K562 (cell line): ENCODE results near the gene SPAG16. TPM values are rescaled to one million over a fixed set of nuclear protein-coding genes. Genes with fewer than 3 reads are reported as not detected.

Source experiments
- ATAC-seq: fragments of 200-7000 bp; cut with Tn5 transposase; 3 replicates; pipeline ENCODE4 v1.9.1; 2020; ENCODE audit warnings: moderate library complexity
- BruUV-seq: library from RNA; stranded (reverse); fragments of 400-500 nt; replicated peaks from 2 replicates; lab custom pipeline; 2021; lab: Mats Ljungman, UMichigan
- CTCF ChIA-PET: fragments of 300-600 bp; formaldehyde crosslinking; extraction: SDS; loops from one replicate; lab custom pipeline; 2021; ENCODE audit warnings: low intra/inter-chr PET ratio; lab: Yijun Ruan, JAX
- POLR2A ChIA-PET: fragments of 300-600, 350-650 bp; sonication (Branson Sonifier 250); formaldehyde crosslinking; extraction: SDS; loops from one replicate; lab custom pipeline; 2021; ENCODE audit warnings: antibody characterized with exemption, inconsistent platforms; lab: Yijun Ruan, JAX
- DNase-seq, 4 experiments: peaks; one replicate each; pipeline versions ENCODE4 v3.0.0 to v3.0.0-alpha.2; 2011 to 2018; ENCODE audit warnings: low spot score in 3 of 4, mixed read lengths in 3 of 4; ENCODE audit errors: extremely low read depth in 1 of 4
- FAIRE-seq: peaks from 2 replicates; lab custom pipeline; 2011; peaks lifted over from hg19 to GRCh38; lab: Jason Lieb, UNC
- H2AFZ ChIP-seq: 2 replicates; pipeline ENCODE4 v1.6.0; 2011; ENCODE audit warnings: low read depth, low read length, control low read depth, inconsistent platforms
- H3K27ac ChIP-seq: fragments of 200-600 bp; 3 replicates; pipeline ENCODE4 v1.8.0; 2011; ENCODE audit warnings: low read depth, mild to moderate bottlenecking, control low read depth, inconsistent platforms, low read length, moderate library complexity, mixed read lengths; ENCODE audit errors: extremely low read depth
- H3K27me3 ChIP-seq, 2 experiments: fragments of 300-600 bp in 1 of 2; 2 replicates in 1 of 2; 3 replicates in 1 of 2; pipeline versions ENCODE4 v1.6.0 to v1.8.0; 2011; ENCODE audit warnings: inconsistent platforms in 2 of 2, low read length in 2 of 2, mild to moderate bottlenecking in 1 of 2, mixed read lengths in 1 of 2, moderate library complexity in 1 of 2; ENCODE audit not compliant: control insufficient read depth in 2 of 2, insufficient read depth in 2 of 2
- H3K36me3 ChIP-seq: fragments of 300-600 bp; 3 replicates; pipeline ENCODE4 v1.8.0; 2011; ENCODE audit warnings: mild to moderate bottlenecking, low read length, inconsistent platforms; ENCODE audit not compliant: control insufficient read depth, insufficient read depth
- H3K4me1 ChIP-seq, 2 experiments: fragments of 200-600 bp in 1 of 2; replicated peaks in 1 of 2; 2 replicates in 1 of 2; 3 replicates in 1 of 2; pipeline versions ENCODE4 v1.5.1 to v1.8.0; 2011; ENCODE audit warnings: inconsistent platforms in 2 of 2, low read length in 2 of 2, mild to moderate bottlenecking in 1 of 2, mixed read lengths in 1 of 2, moderate library complexity in 1 of 2; ENCODE audit not compliant: control insufficient read depth in 2 of 2, insufficient read depth in 2 of 2
- H3K4me2 ChIP-seq: 2 replicates; pipeline ENCODE4 v1.6.1; 2011; ENCODE audit warnings: low read length, control low read depth, inconsistent platforms, mixed read lengths; ENCODE audit not compliant: insufficient read depth
- H3K4me3 ChIP-seq: fragments of 200-600 bp; sonication (generic), shearing (Covaris generic); 2 replicates; pipeline ENCODE4 v1.5.1; 2016; ENCODE audit warnings: control low read depth, inconsistent platforms
- H3K79me2 ChIP-seq: fragments of 200-600 bp; 3 replicates; pipeline ENCODE4 v1.8.0; 2011; ENCODE audit warnings: low read length, inconsistent platforms; ENCODE audit not compliant: control insufficient read depth, insufficient read depth
- H3K9ac ChIP-seq, 2 experiments: 2 replicates each; pipeline versions ENCODE4 v1.6.0 to v1.6.1; 2011; ENCODE audit warnings: low read depth in 2 of 2, low read length in 2 of 2, control low read depth in 1 of 2, inconsistent platforms in 1 of 2, mild to moderate bottlenecking in 1 of 2, mixed read lengths in 1 of 2; ENCODE audit not compliant: insufficient read depth in 1 of 2
- H3K9me1 ChIP-seq: one replicate; pipeline ENCODE4 v1.6.0; 2011; ENCODE audit warnings: inconsistent platforms, mild to moderate bottlenecking, low read length, moderate library complexity; ENCODE audit not compliant: control insufficient read depth, insufficient read depth
- H3K9me3 ChIP-seq: replicated peaks from 2 replicates; pipeline ENCODE4 v1.5.1; 2011; ENCODE audit warnings: low read depth, low read length, inconsistent platforms; ENCODE audit not compliant: control insufficient read depth, insufficient read depth
- H4K20me1 ChIP-seq: replicated peaks from 2 replicates; pipeline ENCODE4 v1.6.1; 2011; ENCODE audit warnings: low read length, inconsistent platforms, mixed read lengths; ENCODE audit not compliant: control insufficient read depth, insufficient read depth
- CEBPG ChIP-seq, 3 experiments: fragments of 200-800 bp in 1 of 3; sonication (Bioruptor generic) in 1 of 3; sonication (generic) in 1 of 3; formaldehyde crosslinking in 1 of 3; IDR thresholded peaks in 2 of 3; conservative IDR thresholded peaks in 1 of 3; 2 replicates each; pipeline versions ENCODE4 v1.6.1 to v1.8.0; 2016 to 2022; ENCODE audit warnings: missing compliant biosample characterization in 2 of 3, missing genetic modification characterization in 2 of 3, mild to moderate bottlenecking in 1 of 3, missing genetic modification reagents in 1 of 3
- FOXM1 ChIP-seq, 2 experiments: fragments of 450-650 bp in 1 of 2; sonication (generic) in 1 of 2; formaldehyde crosslinking in 1 of 2; IDR thresholded peaks; 2 replicates each; pipeline versions ENCODE4 v1.6.1 to v1.9.0; 2017 to 2022; ENCODE audit warnings: low read depth in 2 of 2, mild to moderate bottlenecking in 2 of 2, missing genetic modification reagents in 1 of 2, moderate library complexity in 1 of 2
- MXI1 ChIP-seq: IDR thresholded peaks from 2 replicates; pipeline ENCODE4 v1.6.1; 2011; ENCODE audit warnings: low read depth, mild to moderate bottlenecking, improper control_type of control experiment, low read length
- NRF1 ChIP-seq, 2 experiments: fragments of 450-650 bp; IDR thresholded peaks in 1 of 2; conservative IDR thresholded peaks in 1 of 2; 2 replicates each; pipeline ENCODE4 v1.6.1; 2014; ENCODE audit warnings: mild to moderate bottlenecking in 2 of 2
- RUNX1 ChIP-seq: sonication (generic); IDR thresholded peaks from 2 replicates; pipeline ENCODE4 v1.6.1; 2016; ENCODE audit warnings: antibody characterized with exemption, low read depth
- SRSF9 ChIP-seq: fragments of 200-400 bp; formaldehyde crosslinking; IDR thresholded peaks from 2 replicates; pipeline ENCODE4 v1.6.1; 2017; ENCODE audit warnings: low read depth, low read length, borderline replicate concordance
- TCF7 ChIP-seq: sonication (generic); IDR thresholded peaks from 2 replicates; pipeline ENCODE4 v1.6.1; 2016; ENCODE audit warnings: antibody characterized with exemption, borderline replicate concordance
- ZNF239 ChIP-seq: fragments of 250-450 bp; sonication (Bioruptor Pico); IDR thresholded peaks from 2 replicates; pipeline ENCODE4 v1.4.0; 2020; ENCODE audit warnings: mild to moderate bottlenecking
- ZNF57 ChIP-seq: fragments of 450-650 bp; formaldehyde crosslinking; IDR thresholded peaks from 2 replicates; pipeline ENCODE4 v1.4.0; 2020; ENCODE audit warnings: mild to moderate bottlenecking, moderate library complexity
- WGBS: fragments of 100-300 bp; shearing (Covaris generic); methylation state at CpG from one replicate; pipeline ENCODE4 v1.1.6; 2016; ENCODE audit warnings: low coverage, mixed read lengths; ENCODE audit not compliant: insufficient coverage; ENCODE audit errors: missing lambda C conversion rate; 5-methylcytosine and 5-hydroxymethylcytosine counted together
- in situ Hi-C: fragments of 300-500 bp; cut with MboI; formaldehyde crosslinking; loops from 4 replicates; pipeline ENCODE4 v1.15.0; 2018; ENCODE audit warnings: inconsistent platforms, mixed read lengths
- intact Hi-C: fragments of 100-400 bp; cut with micrococcal nuclease; formaldehyde crosslinking; loops from 2 replicates; pipeline ENCODE4 v1.14.2; 2022
- polyA plus RNA-seq, 8 experiments: library from polyadenylated mRNA; depleted of rRNA in 4 of 8; stranded (reverse) in 5 of 8; unstranded in 3 of 8; fragments of >200 nt; fragmentation: Nextera tagmentation in 2 of 8; fragmentation: Illumina TruSeq in 1 of 8; extraction: Ambion mirVana in 2 of 8; extraction: Trizol in 1 of 8; gene quantifications; 2 replicates each; pipeline versions ENCODE4 v1.2.1 to v1.2.3, GENCODE V29; 2011 to 2014; ENCODE audit warnings: inconsistent platforms in 1 of 8, missing spikeins in 1 of 8
- total RNA-seq, 7 experiments: library from RNA; depleted of rRNA in 6 of 7; stranded (reverse); fragments of >200 nt in 6 of 7; fragmentation: Illumina TruSeq in 2 of 7; extraction: Trizol in 2 of 7; gene quantifications; 2 replicates each; pipeline versions ENCODE4 v1.2.1 to v1.2.3, GENCODE V29; 2011 to 2021; ENCODE audit warnings: low replicate concordance in 1 of 7
- TF ChIP-seq, protein P1 (sequence below): fragments of 250-450 bp; sonication (Bioruptor Pico); IDR thresholded peaks from 2 replicates; pipeline ENCODE4 v1.8.0; 2022; ENCODE audit warnings: moderate library complexity, mild to moderate bottlenecking, inconsistent platforms
- TF ChIP-seq, protein P2 (sequence below): fragments of 450-650 bp; formaldehyde crosslinking; conservative IDR thresholded peaks from 2 replicates; pipeline ENCODE4 v1.4.0; 2022; ENCODE audit warnings: mild to moderate bottlenecking, missing genetic modification characterization

SPAG16 gene
- total and polyA plus RNA-seq, 9 of the 15 experiments (the other 6 are each of a cell fraction or from before 2014, with no cell fraction given): 0.98 to 5.9 (median 3.5) TPM

DNA sequence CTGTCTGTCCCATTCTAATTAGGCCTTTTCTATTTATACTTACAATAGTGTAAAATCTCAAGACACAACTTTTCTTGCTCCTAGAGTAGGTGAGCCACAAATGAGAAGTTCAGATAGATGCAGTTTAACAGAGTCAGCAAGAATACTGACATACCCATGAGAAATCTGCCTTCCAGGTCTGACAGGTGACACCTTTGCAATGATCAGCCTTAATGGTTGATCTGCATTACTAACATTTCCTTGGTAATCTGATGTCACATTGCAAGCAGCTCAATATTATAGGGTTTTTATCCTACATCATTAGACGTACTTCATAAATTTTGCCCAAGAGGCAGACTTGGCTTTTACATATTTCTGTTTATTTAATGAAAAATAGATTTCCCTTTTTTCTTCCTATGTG, 767.3 kb downstream of the SPAG16 start:
- BruUV-seq: no TSS peak
- Histone ChIP-seq H3K4me2 (no peak overlapping the region), H4K20me1 (no peaks in the 10 kb centered on the region), H3K9ac (no peak overlapping the region), H3K36me3 (no peaks in the 10 kb centered on the region), H3K4me1 (no peaks in the 10 kb centered on the region), H3K79me2 (no peaks in the 10 kb centered on the region), H3K27me3 (no peaks in the 10 kb centered on the region), H3K4me3 (no peak overlapping the region), H3K9me3 (no peaks in the 10 kb centered on the region), H3K27ac (no peak overlapping the region), H3K9me1 (no peaks in the 10 kb centered on the region), H2AFZ (no peak overlapping the region)
- intact Hi-C loops (no loop called here), in situ Hi-C loops (no loop called here)
- FAIRE-seq (no peak), DNase-seq (no peak), ATAC-seq (no peak)
- ChIA-PET CTCF (no interaction called here), POLR2A (no interaction called here)
- no peak for TF ChIP-seq CEBPG (CRISPR knock-in tag; IDR thresholded peaks at IDR 0.05)
- TF ChIP-seq CEBPG (tag; conservative IDR thresholded peaks at IDR 0.05 in 1 of 2, IDR thresholded peaks at IDR 0.05 in 1 of 2): no peak
- TF ChIP-seq SRSF9: no peak
- TF ChIP-seq MXI1: no peak
- TF ChIP-seq, all 486 proteins: peak for 0
- 0% methylated on average over 1 of the region's 1 CpG for WGBS

DNA sequence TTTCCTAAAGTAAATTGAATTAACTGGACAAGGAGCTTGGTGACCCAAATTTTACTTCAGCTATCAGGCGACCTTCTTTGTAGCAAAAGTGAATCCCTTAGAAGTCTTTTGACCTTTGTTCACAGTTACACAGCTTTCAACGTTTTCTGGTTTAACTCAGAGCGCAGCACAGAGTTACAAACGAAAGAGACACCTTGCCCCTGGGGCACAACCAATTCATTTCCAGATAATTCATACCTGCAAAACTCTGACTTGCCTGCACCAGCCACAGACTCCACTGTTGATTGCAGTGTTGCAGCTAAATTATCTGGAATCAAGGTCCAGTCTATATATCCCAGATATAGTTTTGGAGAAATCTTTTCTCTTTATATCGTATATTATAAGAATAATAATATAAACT, 768.0 kb downstream of the SPAG16 start:
- no TSS peak for BruUV-seq
- Histone ChIP-seq H4K20me1 (no peaks in the 10 kb centered on the region), H3K9me1 (no peaks in the 10 kb centered on the region), H3K36me3 (no peaks in the 10 kb centered on the region), H3K4me3 (no peak overlapping the region), H3K27me3 (no peaks in the 10 kb centered on the region), H2AFZ (no peak overlapping the region), H3K9me3 (no peaks in the 10 kb centered on the region), H3K4me1 (no peaks in the 10 kb centered on the region), H3K27ac (no peak overlapping the region), H3K4me2 (no peak overlapping the region), H3K9ac (no peak overlapping the region), H3K79me2 (no peaks in the 10 kb centered on the region)
- TF ChIP-seq NRF1 (conservative IDR thresholded peaks at IDR 0.05 in 1 of 2, IDR thresholded peaks at IDR 0.05 in 1 of 2): no peak
- TF ChIP-seq, protein P1, sequence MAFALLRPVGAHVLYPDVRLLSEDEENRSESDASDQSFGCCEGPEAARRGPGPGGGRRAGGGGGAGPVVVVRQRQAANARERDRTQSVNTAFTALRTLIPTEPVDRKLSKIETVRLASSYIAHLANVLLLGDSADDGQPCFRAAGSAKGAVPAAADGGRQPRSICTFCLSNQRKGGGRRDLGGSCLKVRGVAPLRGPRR (CRISPR knock-in tag): no peak
- no peak for TF ChIP-seq FOXM1 (IDR thresholded peaks at IDR 0.05; ENCODE audit: low read depth)
- no peak for TF ChIP-seq FOXM1 (CRISPR knock-in tag; IDR thresholded peaks at IDR 0.05; ENCODE audit: low read depth)
- no peak for TF ChIP-seq RUNX1
- TF ChIP-seq ZNF57 (CRISPR knock-in tag): no peak
- TF ChIP-seq, protein P2, sequence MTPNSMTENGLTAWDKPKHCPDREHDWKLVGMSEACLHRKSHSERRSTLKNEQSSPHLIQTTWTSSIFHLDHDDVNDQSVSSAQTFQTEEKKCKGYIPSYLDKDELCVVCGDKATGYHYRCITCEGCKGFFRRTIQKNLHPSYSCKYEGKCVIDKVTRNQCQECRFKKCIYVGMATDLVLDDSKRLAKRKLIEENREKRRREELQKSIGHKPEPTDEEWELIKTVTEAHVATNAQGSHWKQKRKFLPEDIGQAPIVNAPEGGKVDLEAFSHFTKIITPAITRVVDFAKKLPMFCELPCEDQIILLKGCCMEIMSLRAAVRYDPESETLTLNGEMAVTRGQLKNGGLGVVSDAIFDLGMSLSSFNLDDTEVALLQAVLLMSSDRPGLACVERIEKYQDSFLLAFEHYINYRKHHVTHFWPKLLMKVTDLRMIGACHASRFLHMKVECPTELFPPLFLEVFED (CRISPR knock-in tag): no peak
- TF ChIP-seq ZNF239 (CRISPR knock-in tag): no peak
- TF ChIP-seq TCF7: no peak
- POLR2A ChIA-PET: no interaction called here
- in situ Hi-C loops: no loop called here
- FAIRE-seq: no peak
- 0% methylated on average over 5 of the region's 5 CpGs for WGBS
- ATAC-seq: no peak
- CTCF ChIA-PET: no interaction called here
- intact Hi-C loops: no loop called here
- DNase-seq: no peak
